Measurements from ENCODE around the gene WNT2.

DNA sequence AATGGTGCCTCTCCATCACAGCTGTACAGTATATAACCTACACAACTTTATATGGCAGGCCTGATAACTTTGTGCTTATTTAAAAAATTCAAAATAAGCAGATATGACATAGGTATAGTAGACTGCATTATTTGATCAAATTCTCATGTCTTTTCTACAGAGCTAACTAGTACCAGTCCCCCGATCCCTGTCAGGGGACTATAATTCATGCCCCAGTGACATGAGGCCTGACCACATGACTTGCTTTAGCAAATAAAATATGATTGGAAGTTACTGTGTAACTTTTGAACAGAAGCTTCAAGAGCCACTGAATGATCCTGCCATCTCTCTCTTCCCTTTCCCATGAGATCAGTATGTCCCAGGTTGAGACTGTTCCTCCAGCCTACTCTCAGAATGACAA, 49.2 kb upstream of the WNT2 start:
- TF ChIP-seq ARNT (IDR thresholded peaks at IDR 0.05) (no peak), HDGF (IDR thresholded peaks at IDR 0.05; ENCODE audit: borderline replicate concordance) (no peak), FOXA1 (IDR thresholded peaks at IDR 0.05) (no peak), SP1 (IDR thresholded peaks at IDR 0.05) (no peak), FOXM1 (IDR thresholded peaks at IDR 0.05; ENCODE audit: borderline replicate concordance) (no peak), TARDBP (IDR thresholded peaks at IDR 0.05) (no peak), FOXK2 (IDR thresholded peaks at IDR 0.05) (no peak), CTBP1 (IDR thresholded peaks at IDR 0.05; ENCODE audit: borderline replicate concordance) (no peak), SUZ12 (IDR thresholded peaks at IDR 0.05) (no peak)

Measured in HEK293T (cell line).